Aorta (tissue), 5 donors: ENCODE data around the gene CAPG. TPM values are rescaled to one million over a fixed set of nuclear protein-coding genes. Genes with fewer than 3 reads are reported as not detected.
"Not testable (repeated sequence)": the region's sequence is repeated elsewhere in the genome, so short reads cannot be mapped to it uniquely, and the experiment has no call there.

ENCODE experiments used
- ATAC-seq: fragments of 200-7000 bp; cut with Tn5 transposase; one replicate; pipeline ENCODE4 v1.9.1; 2022; ENCODE audit warnings: moderate library complexity; ENCODE audit not compliant: low FRiP score
- DNase-seq, 2 donors: peaks; one replicate each; pipeline ENCODE4 v3.0.0-alpha.2; 2020
- H3K27ac ChIP-seq, 2 donors: one replicate each; pipeline ENCODE4 v1.5.1; 2013; ENCODE audit warnings: low read length in 2 of 2, mild to moderate bottlenecking in 2 of 2, moderate library complexity in 2 of 2, control low read depth in 1 of 2, inconsistent platforms in 1 of 2, low read depth in 1 of 2
- H3K27me3 ChIP-seq, 2 donors: one replicate each; pipeline ENCODE4 v1.6.1; 2013; ENCODE audit warnings: control low read depth in 1 of 2, low read length in 1 of 2, mild to moderate bottlenecking in 1 of 2, moderate library complexity in 1 of 2; ENCODE audit not compliant: insufficient read depth in 2 of 2, control insufficient read depth in 1 of 2
- H3K36me3 ChIP-seq, 2 donors: one replicate each; pipeline ENCODE4 v1.6.1; 2013; ENCODE audit warnings: control low read depth in 1 of 2, low read length in 1 of 2, mild to moderate bottlenecking in 1 of 2; ENCODE audit not compliant: insufficient read depth in 2 of 2, control insufficient read depth in 1 of 2
- H3K4me1 ChIP-seq, 2 donors: one replicate each; pipeline ENCODE4 v1.6.1; 2013; ENCODE audit warnings: low read length in 2 of 2, control low read depth in 1 of 2, mild to moderate bottlenecking in 1 of 2, moderate library complexity in 1 of 2; ENCODE audit not compliant: insufficient read depth in 2 of 2, control insufficient read depth in 1 of 2
- H3K4me3 ChIP-seq, 2 donors: one replicate each; pipeline ENCODE4 v1.5.1; 2013; ENCODE audit warnings: low read length in 2 of 2, control low read depth in 1 of 2, mild to moderate bottlenecking in 1 of 2
- H3K9me3 ChIP-seq: one replicate; pipeline ENCODE4 v1.6.1; 2013; ENCODE audit warnings: mild to moderate bottlenecking, low read length; ENCODE audit not compliant: control insufficient read depth
- WGBS, 2 donors: extraction: QIAGEN DNeasy Blood & Tissue Kit; methylation state at CpG; one replicate each; pipeline ENCODE4 v1.1.7; 2013; 5-methylcytosine and 5-hydroxymethylcytosine counted together
- intact Hi-C, 2 donors: fragments of 100-400 bp; cut with DNase I; formaldehyde crosslinking; loops; one replicate each; pipeline versions ENCODE4 v1.14.2 to v1.15.0; 2022
- polyA plus RNA-seq, 2 donors: library from polyadenylated mRNA; stranded (reverse); fragments of 200-250 nt; gene quantifications; one replicate each; pipeline ENCODE4 v1.2.3, GENCODE V29; 2013
- total RNA-seq, 2 donors: library from RNA; stranded (reverse); fragmentation: NEBNext Ultra II Directional; extraction: Animal tissue kit (Norgen Biotek cat#: 25700); gene quantifications; one replicate each; pipeline ENCODE4 v1.2.1, GENCODE V29; 2021
- donor health status: healthy with polysubstance abuse.
- donor health status: Bipolar disorder and iron deficiency.
- donor health status: DM: no; HTN: no; CAD: no.
- donor health status: DM: no; HTN: no; CAD: no.
- donor health status: DM: yes; HTN: yes; CAD: no.

The CAPG gene
- total and polyA plus RNA-seq, 4 donors: 24.9 to 103 (median 72.8) TPM

DNA sequence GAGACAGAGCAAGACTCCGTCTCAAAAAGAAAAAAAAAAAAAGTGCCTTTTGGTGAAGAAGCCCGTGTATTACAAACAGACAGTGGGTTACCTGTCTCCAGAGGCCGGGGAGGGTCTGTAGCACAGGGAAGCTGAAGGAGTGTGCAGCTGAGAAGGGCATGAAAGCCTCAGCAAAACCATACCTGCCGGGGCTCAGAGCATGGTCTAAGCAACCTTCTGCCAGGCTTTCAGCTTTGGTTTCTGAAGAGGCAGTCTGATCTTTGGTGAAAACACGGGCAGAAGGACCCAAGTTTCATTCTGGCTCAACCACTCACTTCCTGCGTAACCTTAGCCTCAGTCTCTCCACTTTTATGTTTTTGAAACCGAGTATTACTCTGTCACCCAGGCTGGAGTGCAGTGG, 29.8 kb upstream of the CAPG start:
- no peaks in the 10 kb centered on the region for H3K4me1 ChIP-seq
- no peak for DNase-seq
- no peak overlapping the region for H3K27ac ChIP-seq
- 92 to 95% methylated on average over 7 of the region's 7 CpGs for WGBS, 2 donors
- intact Hi-C loops: loop anchor here in 1 of 2 donors (10.0 kb wide), 1 partner anchor 55 kb away; no protein-coding TSS in a partner anchor
- no peak for ATAC-seq
- no peak overlapping the region for H3K4me3 ChIP-seq
- H3K36me3 ChIP-seq: no peaks in the 10 kb centered on the region
- H3K9me3 ChIP-seq: no peaks in the 10 kb centered on the region
- H3K27me3 ChIP-seq: no peaks in the 10 kb centered on the region

DNA sequence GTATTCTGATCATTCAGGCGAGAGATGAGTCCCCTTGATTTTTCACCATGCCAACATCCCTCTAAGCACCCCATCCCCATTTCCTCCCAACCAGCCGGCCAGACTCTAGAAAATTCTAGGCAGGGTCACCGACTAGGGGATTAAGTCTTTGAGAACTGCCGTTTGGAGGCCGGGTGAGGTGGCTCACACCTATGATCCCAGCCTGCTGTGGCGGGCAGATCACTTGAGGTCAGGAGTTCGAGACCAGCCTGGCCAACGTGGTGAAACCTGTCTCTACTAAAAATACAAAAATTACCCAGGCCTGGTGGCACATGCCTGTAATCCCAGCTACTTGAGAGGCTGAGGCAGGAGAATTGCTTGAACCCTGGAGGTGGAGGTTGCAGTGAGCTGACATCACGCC, 29.4 kb upstream of the CAPG start:
- H3K4me3 ChIP-seq, H3K27ac ChIP-seq, H3K4me1 ChIP-seq, H3K9me3 ChIP-seq, H3K36me3 ChIP-seq, DNase-seq, H3K27me3 ChIP-seq, ATAC-seq: not testable (repeated sequence)
- 95% methylated on average over 9 of the region's 9 CpGs for WGBS, 2 donors
- intact Hi-C loops: loop anchor here in 1 of 2 donors (10.0 kb wide), 1 partner anchor 55 kb away; no protein-coding TSS in a partner anchor

DNA sequence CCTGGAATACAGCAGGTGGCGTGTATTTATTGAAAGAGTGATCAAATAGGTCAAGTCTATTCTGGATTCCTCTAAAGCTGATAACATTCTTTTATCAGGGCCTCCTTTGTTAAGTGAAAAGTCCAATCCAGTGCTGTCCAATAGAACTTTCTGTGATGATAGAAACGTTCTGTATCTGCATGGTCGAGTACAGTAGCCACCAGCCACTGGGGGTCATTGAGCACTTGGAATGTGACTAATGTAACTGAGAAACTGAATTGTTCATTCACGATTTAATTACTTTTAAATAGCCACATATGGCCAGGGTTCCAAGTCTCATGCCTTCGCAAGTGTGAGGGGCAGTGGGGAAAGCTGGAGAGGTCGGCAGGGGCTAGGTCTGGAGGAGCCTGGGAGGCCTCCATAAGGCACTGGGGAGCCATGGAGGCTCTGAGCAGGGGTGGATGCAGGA, 28.9 kb upstream of the CAPG start:
- WGBS, 2 donors: 91 to 93% methylated on average over 6 of the region's 6 CpGs
- Histone ChIP-seq H3K27me3 (no peaks in the 10 kb centered on the region), H3K36me3 (no peaks in the 10 kb centered on the region), H3K4me1 (no peaks in the 10 kb centered on the region), H3K27ac (no peak overlapping the region), H3K4me3 (no peak overlapping the region), H3K9me3 (no peaks in the 10 kb centered on the region)
- ATAC-seq (no peak), DNase-seq (no peak)
- intact Hi-C loops: loop anchor here in 1 of 2 donors (10.0 kb wide), 1 partner anchor 56 kb away; no protein-coding TSS in a partner anchor

DNA sequence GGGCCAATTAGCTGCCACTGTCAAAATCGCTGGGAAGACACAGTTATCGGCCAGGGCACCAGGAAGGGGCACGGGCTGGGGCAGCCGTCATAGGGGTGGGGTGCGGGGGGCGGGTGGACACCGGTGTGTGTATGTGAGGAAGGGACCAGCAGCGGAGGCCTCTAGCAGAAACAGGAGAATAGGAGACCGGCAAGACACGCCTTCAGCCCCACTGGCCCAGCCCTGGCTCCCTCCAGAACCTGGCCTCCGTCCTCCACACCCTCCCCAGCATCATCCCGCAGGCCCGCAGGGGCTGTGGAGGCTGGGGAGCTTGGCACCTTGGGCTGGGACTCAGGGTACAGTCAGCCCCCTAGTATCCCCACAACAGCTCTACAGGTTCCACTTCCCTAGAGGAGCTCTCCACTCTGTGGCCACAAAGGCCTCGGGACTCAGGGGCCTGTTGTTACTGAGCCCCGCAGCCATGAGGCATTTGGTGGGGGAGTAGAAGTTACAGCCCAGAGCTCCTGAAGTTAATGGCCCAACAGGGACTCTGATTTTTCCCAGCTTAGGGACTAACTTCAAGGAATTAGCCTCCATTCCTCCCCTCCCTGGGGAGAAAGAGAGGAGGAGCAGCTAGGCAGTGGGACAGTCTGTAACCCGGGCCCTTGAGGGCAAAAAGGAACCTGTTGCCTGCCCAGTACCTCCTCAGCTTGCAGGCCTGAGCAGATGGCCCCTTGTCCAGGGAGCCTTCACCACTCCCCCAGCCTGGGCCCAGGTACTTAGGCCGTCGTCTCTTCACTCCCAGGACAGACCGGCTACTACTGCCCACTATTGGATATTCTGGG, 28.2 kb upstream of the CAPG start:
- WGBS, 2 donors: 56 to 60% methylated on average over 18 to 19 of the region's 19 CpGs
- DNase-seq: peak in 1 of 2 donors; percentile 81
- intact Hi-C loops: loop anchor here in 1 of 2 donors (10.0 kb wide), 1 partner anchor 56 kb away; no protein-coding TSS in a partner anchor

DNA sequence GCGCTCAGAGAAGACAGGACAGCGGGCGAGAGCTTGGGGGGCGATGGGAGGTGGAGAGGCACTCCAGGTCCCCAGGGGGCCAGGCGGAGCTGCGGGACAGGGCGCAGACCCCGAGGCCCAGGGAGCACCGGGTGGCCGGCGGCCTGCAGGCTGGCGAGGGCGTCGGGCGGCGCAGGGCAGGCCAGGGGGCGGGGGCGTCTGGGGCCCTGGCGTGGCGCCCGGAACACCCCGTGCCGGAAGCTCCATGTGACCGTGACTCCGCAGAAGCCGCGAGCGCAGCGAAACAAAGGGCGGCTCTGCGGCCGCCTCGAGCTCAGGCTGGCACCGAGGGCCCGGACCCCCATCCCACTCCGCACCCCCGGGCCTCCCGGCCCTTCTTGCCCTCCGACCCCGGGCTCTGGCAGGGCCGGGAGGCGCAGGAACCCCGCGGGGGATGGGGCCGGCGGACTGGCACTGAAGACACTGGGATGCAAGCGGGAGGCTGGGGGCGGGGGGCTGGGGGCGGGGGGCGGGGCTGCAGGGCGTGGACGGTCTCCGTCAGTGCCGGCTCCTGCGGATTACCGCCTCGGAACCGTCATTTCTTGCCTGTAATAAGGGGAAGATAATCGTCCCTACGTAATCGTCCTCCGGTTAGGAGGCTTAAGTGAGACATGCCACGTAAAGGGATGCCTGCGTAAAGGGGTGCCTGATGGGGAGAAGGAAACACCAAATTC, 27.5 kb upstream of the CAPG start:
- DNase-seq: peak; percentile 92 to 96
- H3K4me3 ChIP-seq: peak overlapping the region in 1 of 2 donors; percentile 58
- H3K27me3 ChIP-seq: no peaks in the 10 kb centered on the region
- no peaks in the 10 kb centered on the region for H3K4me1 ChIP-seq
- no peaks in the 10 kb centered on the region for H3K9me3 ChIP-seq
- intact Hi-C loops: loop anchor here in 1 of 2 donors (10.0 kb wide), 1 partner anchor 57 kb away; no protein-coding TSS in a partner anchor
- 5% methylated on average over 49 to 64 of the region's 64 CpGs for WGBS, 2 donors
- peak overlapping the region; percentile 23 to 80 for H3K27ac ChIP-seq
- H3K36me3 ChIP-seq: no peaks in the 10 kb centered on the region
- peak; percentile 91 for ATAC-seq

More for the DNA sequence above, 28.2 kb upstream of the CAPG start:
- Histone ChIP-seq H3K9me3 (no peaks in the 10 kb centered on the region), H3K27ac (peak overlapping the region; percentile 23 to 80), H3K4me3 (peak overlapping the region in 1 of 2 donors; percentile 38), H3K36me3 (no peaks in the 10 kb centered on the region), H3K27me3 (no peaks in the 10 kb centered on the region), H3K4me1 (no peaks in the 10 kb centered on the region)
- peak; percentile 1 for ATAC-seq

DNA sequence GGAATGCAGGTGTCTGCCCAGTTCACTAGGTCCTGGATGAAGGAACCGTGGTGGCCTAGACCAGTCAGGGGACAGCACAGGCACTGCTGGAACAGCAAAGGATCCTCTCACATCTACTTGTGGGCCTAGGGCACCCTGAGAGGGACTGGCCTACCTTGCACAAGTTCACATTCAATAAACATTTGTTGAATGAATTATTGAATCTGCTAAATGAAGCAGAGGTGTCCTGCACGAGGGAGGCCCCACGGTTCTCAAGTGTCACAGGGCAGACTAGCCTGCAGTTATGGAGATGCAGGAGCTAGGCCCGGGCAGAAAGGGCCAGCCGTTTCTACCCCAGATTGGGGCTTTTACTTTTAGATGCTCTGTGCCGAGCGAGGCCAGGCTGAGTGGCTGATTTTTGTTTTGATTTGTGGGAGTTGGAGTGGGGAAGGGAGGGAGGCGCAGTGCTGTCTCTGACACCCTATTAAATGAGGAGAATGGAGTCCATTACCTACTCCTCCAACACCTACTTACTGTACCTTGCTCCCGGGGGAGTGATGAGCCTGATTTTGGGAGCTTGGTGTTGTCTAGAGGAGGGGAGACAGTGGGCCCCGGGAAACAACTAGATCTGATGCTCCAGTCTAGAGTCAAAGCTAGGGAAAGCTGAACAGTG, 26.8 kb upstream of the CAPG start:
- Histone ChIP-seq H3K4me3 (no peak overlapping the region), H3K27ac (peak overlapping the region in 1 of 2 donors; percentile 75), H3K4me1 (no peaks in the 10 kb centered on the region), H3K9me3 (no peaks in the 10 kb centered on the region), H3K36me3 (no peaks in the 10 kb centered on the region), H3K27me3 (no peaks in the 10 kb centered on the region)
- DNase-seq (no peak), ATAC-seq (no peak)
- intact Hi-C loops: loop anchor here in 1 of 2 donors (10.0 kb wide), 1 partner anchor 58 kb away; no protein-coding TSS in a partner anchor
- WGBS, 2 donors: 75 to 86% methylated on average over 10 of the region's 10 CpGs

DNA sequence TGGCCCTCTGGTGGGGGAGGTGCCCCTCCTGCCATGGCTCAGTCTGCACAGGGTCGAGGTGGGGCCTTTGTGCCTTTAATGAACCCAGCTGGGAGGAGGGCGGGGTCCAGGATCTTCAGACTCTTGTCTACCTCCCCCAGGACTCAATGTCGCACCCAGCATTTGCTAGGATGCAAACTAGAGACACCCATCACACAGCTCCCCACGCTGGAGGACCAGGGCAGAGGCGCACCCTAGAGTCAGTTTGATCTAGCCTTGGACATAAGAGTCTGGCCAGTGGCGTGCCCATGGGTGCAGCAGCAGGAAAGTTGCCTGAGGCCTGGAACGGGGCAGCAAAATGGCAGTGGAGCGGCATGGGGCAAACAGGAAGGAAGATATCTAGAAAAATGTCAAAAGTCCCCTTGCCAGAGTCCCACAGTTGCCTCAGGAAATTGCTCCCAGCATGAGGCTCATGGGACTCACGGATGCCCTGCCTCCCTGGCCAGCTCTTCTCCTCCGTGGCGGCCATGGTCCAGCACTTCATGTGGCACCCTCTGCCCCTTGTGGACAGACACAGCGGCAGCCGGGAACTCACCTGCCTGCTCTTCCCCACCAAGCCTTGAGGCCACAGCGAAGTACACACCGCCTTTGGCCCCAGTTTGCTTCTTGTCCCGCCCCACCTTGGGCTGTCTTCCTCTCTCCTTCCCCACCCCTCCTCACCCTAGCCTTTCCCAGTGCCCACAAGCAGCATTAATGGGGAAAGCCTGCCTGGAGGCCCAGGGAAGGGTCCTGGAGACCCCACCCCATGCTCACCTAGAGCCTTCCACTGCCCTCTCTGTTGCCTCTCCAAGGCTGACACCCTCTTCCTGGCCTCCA, 26.0 kb upstream of the CAPG start:
- Histone ChIP-seq H3K9me3 (no peaks in the 10 kb centered on the region), H3K27me3 (no peaks in the 10 kb centered on the region), H3K36me3 (no peaks in the 10 kb centered on the region), H3K4me3 (no peak overlapping the region), H3K4me1 (no peaks in the 10 kb centered on the region), H3K27ac (peak overlapping the region in 1 of 2 donors; percentile 18)
- intact Hi-C loops: loop anchor here in 1 of 2 donors (10.0 kb wide), 1 partner anchor 59 kb away; no protein-coding TSS in a partner anchor
- no peak for ATAC-seq
- no peak for DNase-seq
- 98 to 99% methylated on average over 15 to 16 of the region's 16 CpGs for WGBS, 2 donors
